Sigmoid colon (tissue), 7 donors: Measurements from ENCODE around the gene CFDP1. TPM values are rescaled to one million over a fixed set of nuclear protein-coding genes. Genes with fewer than 3 reads are reported as not detected.
A peak's percentile ranks its signal among the peaks of the same experiment; 100 is the strongest.

Source experiments
- DNase-seq: peaks from one replicate; pipeline ENCODE4 v3.0.0-alpha.2; 2019
- H3K27ac ChIP-seq, 4 donors: fragments of 200-600 bp; sonication (generic); one replicate each; pipeline ENCODE4 v1.5.1; 2016 to 2019; ENCODE audit warnings: mild to moderate bottlenecking in 1 of 4
- H3K27me3 ChIP-seq, 3 donors: fragments of 200-600 bp; sonication (generic); one replicate each; pipeline ENCODE4 v1.5.1; 2019; ENCODE audit warnings: mild to moderate bottlenecking in 1 of 3
- H3K36me3 ChIP-seq, 4 donors: fragments of 200-600 bp; sonication (generic); one replicate each; pipeline ENCODE4 v1.5.1; 2016 to 2019
- H3K4me1 ChIP-seq, 4 donors: fragments of 200-600 bp; sonication (generic); one replicate each; pipeline ENCODE4 v1.5.1; 2017 to 2019
- H3K4me3 ChIP-seq, 4 donors: fragments of 200-600 bp; sonication (generic); one replicate each; pipeline ENCODE4 v1.5.1; 2017 to 2019; ENCODE audit warnings: mild to moderate bottlenecking in 2 of 4, moderate library complexity in 1 of 4
- H3K9me3 ChIP-seq, 4 donors: fragments of 200-600 bp in 3 of 4; sonication (generic) in 3 of 4; one replicate each; pipeline versions ENCODE4 v1.5.1 to v1.6.1; 2013 to 2019
- CTCF ChIP-seq, 4 experiments: fragments of 450-650 bp in 3 of 4; fragments of 200-600 bp in 1 of 4; IDR thresholded peaks; one replicate each; pipeline ENCODE4 v1.5.1; 2016 to 2019; ENCODE audit warnings: antibody characterized with exemption in 4 of 4, mild to moderate bottlenecking in 3 of 4, moderate library complexity in 2 of 4
- EP300 ChIP-seq, 4 donors: sonication (generic); formaldehyde crosslinking; IDR thresholded peaks; one replicate each; pipeline ENCODE4 v1.6.1; 2017; ENCODE audit warnings: antibody characterized with exemption in 4 of 4
- POLR2A ChIP-seq, 2 donors: fragments of 450-650 bp; IDR thresholded peaks; one replicate each; pipeline ENCODE4 v1.6.1; 2016; ENCODE audit warnings: antibody characterized with exemption in 2 of 2, mild to moderate bottlenecking in 2 of 2, moderate library complexity in 2 of 2
- POLR2AphosphoS5 ChIP-seq, 4 donors: sonication (generic); formaldehyde crosslinking; IDR thresholded peaks; one replicate each; pipeline ENCODE4 v1.6.1; 2017; ENCODE audit warnings: antibody characterized with exemption in 4 of 4
- WGBS, 2 donors: extraction: QIAGEN DNeasy Blood & Tissue Kit; methylation state at CpG; one replicate each; pipeline ENCODE4 v1.1.7; 2013; 5-methylcytosine and 5-hydroxymethylcytosine counted together
- intact Hi-C: fragments of 100-400 bp; cut with DNase I; formaldehyde crosslinking; loops from one replicate; pipeline ENCODE4 v1.15.1; 2023
- polyA plus RNA-seq, 3 donors: library from polyadenylated mRNA; stranded (reverse); fragments of 200-250 nt; gene quantifications; one replicate each; pipeline ENCODE4 v1.2.3, GENCODE V29; 2013
- total RNA-seq, 4 donors: library from RNA; depleted of rRNA; stranded (reverse); fragments of >200 nt; gene quantifications; one replicate each; pipeline ENCODE4 v1.1.0, GENCODE V29; 2016
- donor health status: healthy with polysubstance abuse.
- donor health status: Bipolar disorder and iron deficiency.
- donor health status: healthy.

CFDP1 gene
- total and polyA plus RNA-seq, 7 donors, result 42.1 to 382 (median 61.1) TPM

GRCh38 chr16:75306099-75306762, 127.1 kb downstream of the CFDP1 start:
- 18 to 68% methylated on average over 9 of the region's 9 CpGs for WGBS, 2 donors
- H3K9me3 ChIP-seq, result no peaks in the 10 kb centered on the region
- H3K4me1 ChIP-seq, result peaks cover 0 to 31% (median 25%) of the 10 kb centered on the region in 4 donors
- peaks cover 0 to 7% (median 2%) of the 10 kb centered on the region in 4 donors for H3K36me3 ChIP-seq
- intact Hi-C loops, result loop anchor here (5.0 kb wide), 1 partner anchor 51 kb away; no protein-coding TSS in a partner anchor
- H3K27me3 ChIP-seq, result no peaks in the 10 kb centered on the region
- H3K27ac ChIP-seq, result peak overlapping the region; percentile 77 to 86 (median 80)
- H3K4me3 ChIP-seq, result no peak overlapping the region
- TF ChIP-seq POLR2AphosphoS5 (IDR thresholded peaks at IDR 0.05), result peak in 1 of 4 donors; percentile 21
- TF ChIP-seq POLR2A (IDR thresholded peaks at IDR 0.05), result peak in 1 of 2 donors; percentile 18
- TF ChIP-seq EP300 (IDR thresholded peaks at IDR 0.05), result no peak
- no peak for DNase-seq

GRCh38 chr16:75305364-75306098, 127.8 kb downstream of the CFDP1 start:
- peaks cover 0 to 28% (median 24%) of the 10 kb centered on the region in 4 donors for H3K4me1 ChIP-seq

DNA sequence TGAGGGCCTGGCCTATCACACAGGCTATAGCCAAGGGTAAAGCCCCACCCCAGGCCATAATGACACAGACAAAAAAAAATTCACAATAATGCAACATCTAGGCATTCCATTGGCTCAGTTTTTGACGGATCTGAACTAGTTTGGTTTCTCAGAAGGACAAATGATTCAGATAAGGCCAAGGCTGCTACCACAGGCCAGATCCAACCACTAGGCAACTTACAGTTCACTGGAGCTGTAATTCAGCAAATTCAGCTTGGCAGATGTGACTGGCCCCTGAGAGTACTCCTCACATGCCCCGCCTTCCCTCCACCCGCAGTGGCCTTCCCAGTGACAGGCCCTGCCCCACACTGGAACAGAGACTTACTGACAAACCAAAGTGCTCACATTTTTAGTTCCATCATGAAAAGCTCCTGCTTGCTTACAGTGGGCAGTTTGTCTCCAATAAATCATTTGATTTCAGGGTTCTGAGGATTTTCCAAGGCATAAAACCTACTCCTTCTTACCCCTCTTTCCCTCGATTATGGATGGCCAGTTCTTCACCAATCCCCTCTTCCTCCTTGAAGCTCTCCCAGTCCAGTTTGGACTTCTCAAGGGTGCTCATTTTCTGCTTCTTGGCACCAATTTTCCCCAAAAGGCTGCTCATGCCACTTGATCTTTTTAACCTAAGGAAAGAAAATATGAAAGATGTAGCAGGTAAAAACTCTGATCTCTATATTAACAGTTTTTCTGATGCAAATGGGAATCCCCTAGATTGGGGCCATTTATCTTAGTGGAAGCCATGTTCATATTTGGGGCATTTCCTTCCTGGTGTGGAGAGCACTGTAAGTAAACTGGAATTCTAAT, 128.6 kb downstream of the CFDP1 start:
- H3K4me3 ChIP-seq, result no peak overlapping the region
- TF ChIP-seq POLR2A (IDR thresholded peaks at IDR 0.05), result peak in 1 of 2 donors; percentile 17
- no peak for TF ChIP-seq EP300 (IDR thresholded peaks at IDR 0.05)
- TF ChIP-seq POLR2AphosphoS5 (IDR thresholded peaks at IDR 0.05), result no peak
- no peak for TF ChIP-seq CTCF (IDR thresholded peaks at IDR 0.05)
- DNase-seq, result peak; percentile 68
- intact Hi-C loops, result loop anchor here (1.0 to 5.0 kb wide), 2 partner anchors 36 to 53 kb away; no protein-coding TSS in a partner anchor
- WGBS, 2 donors, result 26 to 65% methylated on average over 4 of the region's 4 CpGs
- H3K27ac ChIP-seq, result peak overlapping the region; percentile 77 to 86 (median 80)
- H3K9me3 ChIP-seq, result no peaks in the 10 kb centered on the region
- H3K36me3 ChIP-seq, result peaks cover 0 to 20% (median 7%) of the 10 kb centered on the region in 4 donors
- peaks cover 0 to 28% (median 24%) of the 10 kb centered on the region in 4 donors for H3K4me1 ChIP-seq
- H3K27me3 ChIP-seq, result no peaks in the 10 kb centered on the region

More at GRCh38 chr16:75305364-75306098, 127.8 kb downstream of the CFDP1 start:
- peak overlapping the region; percentile 77 to 86 (median 80) for H3K27ac ChIP-seq
- no peak overlapping the region for H3K4me3 ChIP-seq
- DNase-seq, result peak; percentile 90
- TF ChIP-seq CTCF (IDR thresholded peaks at IDR 0.05), result no peak
- no peak for TF ChIP-seq POLR2A (IDR thresholded peaks at IDR 0.05)
- TF ChIP-seq EP300 (IDR thresholded peaks at IDR 0.05), result peak in 2 of 4 donors; percentile 58 to 59
- peak; percentile 4 to 71 (median 55) for TF ChIP-seq POLR2AphosphoS5 (IDR thresholded peaks at IDR 0.05)
- H3K27me3 ChIP-seq, result no peaks in the 10 kb centered on the region
- H3K36me3 ChIP-seq, result peaks cover 0 to 14% (median 7%) of the 10 kb centered on the region in 4 donors
- WGBS, 2 donors, result 14 to 44% methylated on average over 8 of the region's 8 CpGs
- no peaks in the 10 kb centered on the region for H3K9me3 ChIP-seq
- intact Hi-C loops, result loop anchor here (1.0 to 5.0 kb wide), 2 partner anchors 37 to 52 kb away; no protein-coding TSS in a partner anchor

GRCh38 chr16:75301804-75302203, 131.5 kb downstream of the CFDP1 start:
- Histone ChIP-seq H3K4me1 (peaks cover 0 to 27% (median 24%) of the 10 kb centered on the region in 4 donors), H3K36me3 (peaks cover 0 to 31% (median 7%) of the 10 kb centered on the region in 4 donors), H3K4me3 (no peak overlapping the region), H3K27ac (no peak overlapping the region), H3K9me3 (no peaks in the 10 kb centered on the region), H3K27me3 (no peaks in the 10 kb centered on the region)
- intact Hi-C loops, result no loop called here
- TF ChIP-seq CTCF (IDR thresholded peaks at IDR 0.05) (no peak), POLR2A (IDR thresholded peaks at IDR 0.05) (no peak), POLR2AphosphoS5 (IDR thresholded peaks at IDR 0.05) (no peak), EP300 (IDR thresholded peaks at IDR 0.05) (no peak)
- WGBS, 2 donors, result 84 to 94% methylated on average over 1 of the region's 1 CpG
- DNase-seq, result no peak
